ENCODE measurements around the gene PPM1L. TPM values are rescaled to one million over a fixed set of nuclear protein-coding genes. Genes with fewer than 3 reads are reported as not detected.
"Not testable (repeated sequence)": the region's sequence is repeated elsewhere in the genome, so short reads cannot be mapped to it uniquely, and the experiment has no call there.

PPM1L gene
- total RNA-seq, 1 donor from 2014 or later = 14.1 TPM

DNA sequence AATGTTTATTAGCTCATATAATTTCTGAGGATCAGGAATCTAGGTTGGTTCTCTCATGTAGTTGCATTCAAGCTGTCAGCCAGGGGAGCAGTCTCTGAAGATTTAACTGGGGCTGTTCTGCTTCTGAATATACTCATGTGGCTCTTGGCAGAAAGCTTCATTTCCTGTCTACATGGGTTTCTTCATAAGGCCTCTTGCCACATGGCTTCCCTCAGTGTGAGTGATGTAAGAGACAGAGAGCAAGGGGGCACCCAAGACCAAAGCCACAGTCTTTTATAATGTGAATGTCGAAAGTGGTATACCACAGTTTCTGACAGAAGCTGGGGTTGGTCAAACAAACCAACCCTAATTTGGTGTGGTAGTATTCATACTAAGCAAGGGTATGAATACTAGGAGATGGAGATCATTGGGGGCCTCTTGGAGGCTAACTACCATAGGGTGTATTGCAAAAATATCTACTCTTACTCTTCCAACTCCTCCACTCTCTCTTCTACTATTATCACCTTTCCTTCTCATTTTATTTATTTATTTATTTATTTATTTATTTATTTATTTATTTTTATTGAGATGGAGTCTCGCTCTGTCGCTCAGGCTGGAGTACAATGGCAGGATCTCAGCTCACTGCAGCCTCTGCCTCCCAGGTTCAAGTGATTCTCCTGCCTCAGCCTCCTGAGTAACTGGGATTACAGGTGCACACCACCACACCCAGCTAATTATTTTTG lies 225.3 kb downstream of the PPM1L start:
- Histone ChIP-seq H3K27ac (ENCODE audit: low read depth, low read length) (peak overlapping the region; percentile 33), H3K27me3 (ENCODE audit: control insufficient read depth in 3 of 3, insufficient read depth in 3 of 3, low read length in 3 of 3) (no peaks in the 10 kb centered on the region), H3K4me1 (ENCODE audit: control insufficient read depth in 3 of 3, insufficient read depth in 3 of 3, low read length in 3 of 3) (no peaks in the 10 kb centered on the region), H3K36me3 (ENCODE audit: control insufficient read depth in 3 of 3, insufficient read depth in 3 of 3, low read length in 3 of 3) (no peaks in the 10 kb centered on the region), H3K9me3 (ENCODE audit: control insufficient read depth in 3 of 3, low read length in 3 of 3) (no peaks in the 10 kb centered on the region), H3K4me3 (ENCODE audit: low read length in 3 of 3) (no peak overlapping the region), H3K9ac (ENCODE audit: low read depth in 1 of 3, low read length in 3 of 3) (no peak overlapping the region)

- Histone ChIP-seq H3K27ac (ENCODE audit: low read depth, low read length) (no peak overlapping the region), H3K27me3 (ENCODE audit: control insufficient read depth in 3 of 3, insufficient read depth in 3 of 3, low read length in 3 of 3) (no peaks in the 10 kb centered on the region), H3K9ac (ENCODE audit: low read depth in 1 of 3, low read length in 3 of 3) (no peak overlapping the region), H3K36me3 (ENCODE audit: control insufficient read depth in 3 of 3, insufficient read depth in 3 of 3, low read length in 3 of 3) (no peaks in the 10 kb centered on the region), H3K4me1 (ENCODE audit: control insufficient read depth in 3 of 3, insufficient read depth in 3 of 3, low read length in 3 of 3) (no peaks in the 10 kb centered on the region), H3K9me3 (ENCODE audit: control insufficient read depth in 3 of 3, low read length in 3 of 3) (no peaks in the 10 kb centered on the region), H3K4me3 (ENCODE audit: low read length in 3 of 3) (no peak overlapping the region)
Observed at GRCh38 chr3:160982491-160982890, 226.5 kb downstream of the PPM1L start.

DNA sequence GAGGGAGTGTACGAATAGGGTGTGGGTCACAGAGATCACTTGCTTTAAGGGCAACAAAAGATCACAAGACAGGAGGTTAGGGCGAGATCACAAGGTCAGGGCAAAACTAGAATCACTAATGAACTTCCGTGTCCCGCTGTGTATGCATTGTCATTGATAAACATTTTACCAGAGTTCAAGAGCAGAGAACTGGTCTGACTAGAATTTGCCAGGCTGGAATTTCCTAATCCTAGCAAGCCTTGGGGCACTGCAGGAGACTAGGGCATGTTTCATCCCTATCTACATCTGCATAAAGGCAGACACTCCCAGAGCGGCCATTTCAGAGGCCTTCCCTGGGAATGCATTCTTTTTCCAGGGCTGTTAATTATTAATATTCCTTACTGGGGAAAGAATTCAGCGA lies 227.9 kb downstream of the PPM1L start:
- not testable (repeated sequence) for H3K27ac ChIP-seq (ENCODE audit: low read depth, low read length); H3K9me3 ChIP-seq (ENCODE audit: control insufficient read depth in 3 of 3, low read length in 3 of 3); H3K27me3 ChIP-seq (ENCODE audit: control insufficient read depth in 3 of 3, insufficient read depth in 3 of 3, low read length in 3 of 3); H3K4me3 ChIP-seq (ENCODE audit: low read length in 3 of 3); H3K9ac ChIP-seq (ENCODE audit: low read depth in 1 of 3, low read length in 3 of 3); H3K36me3 ChIP-seq (ENCODE audit: control insufficient read depth in 3 of 3, insufficient read depth in 3 of 3, low read length in 3 of 3); H3K4me1 ChIP-seq (ENCODE audit: control insufficient read depth in 3 of 3, insufficient read depth in 3 of 3, low read length in 3 of 3)

DNA sequence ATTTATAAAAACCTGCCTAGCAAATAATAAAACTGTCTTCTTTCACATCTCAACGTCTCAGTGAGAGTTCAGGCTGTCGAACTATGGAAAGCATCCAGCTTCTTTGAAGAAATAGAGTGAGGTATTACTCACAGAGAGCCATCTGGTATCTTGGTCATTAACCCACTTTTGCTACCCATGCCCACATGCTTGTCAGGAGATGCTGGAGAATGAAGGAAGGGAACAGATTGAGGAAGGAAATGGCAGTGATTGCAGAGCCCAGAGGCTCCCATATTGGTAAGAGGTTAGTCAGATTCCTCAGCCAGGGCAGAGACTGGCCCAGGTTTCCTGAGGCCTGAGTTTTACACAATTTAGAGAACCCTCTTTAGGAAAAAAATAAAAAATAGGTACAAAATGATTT lies 230.0 kb downstream of the PPM1L start:
- no peaks in the 10 kb centered on the region for H3K4me1 ChIP-seq (ENCODE audit: control insufficient read depth in 3 of 3, insufficient read depth in 3 of 3, low read length in 3 of 3)
- no peak overlapping the region for H3K9ac ChIP-seq (ENCODE audit: low read depth in 1 of 3, low read length in 3 of 3)
- no peak overlapping the region for H3K4me3 ChIP-seq (ENCODE audit: low read length in 3 of 3)
- H3K27me3 ChIP-seq (ENCODE audit: control insufficient read depth in 3 of 3, insufficient read depth in 3 of 3, low read length in 3 of 3) = no peaks in the 10 kb centered on the region
- H3K36me3 ChIP-seq (ENCODE audit: control insufficient read depth in 3 of 3, insufficient read depth in 3 of 3, low read length in 3 of 3) = no peaks in the 10 kb centered on the region
- no peaks in the 10 kb centered on the region for H3K9me3 ChIP-seq (ENCODE audit: control insufficient read depth in 3 of 3, low read length in 3 of 3)
- no peak overlapping the region for H3K27ac ChIP-seq (ENCODE audit: low read depth, low read length)

DNA sequence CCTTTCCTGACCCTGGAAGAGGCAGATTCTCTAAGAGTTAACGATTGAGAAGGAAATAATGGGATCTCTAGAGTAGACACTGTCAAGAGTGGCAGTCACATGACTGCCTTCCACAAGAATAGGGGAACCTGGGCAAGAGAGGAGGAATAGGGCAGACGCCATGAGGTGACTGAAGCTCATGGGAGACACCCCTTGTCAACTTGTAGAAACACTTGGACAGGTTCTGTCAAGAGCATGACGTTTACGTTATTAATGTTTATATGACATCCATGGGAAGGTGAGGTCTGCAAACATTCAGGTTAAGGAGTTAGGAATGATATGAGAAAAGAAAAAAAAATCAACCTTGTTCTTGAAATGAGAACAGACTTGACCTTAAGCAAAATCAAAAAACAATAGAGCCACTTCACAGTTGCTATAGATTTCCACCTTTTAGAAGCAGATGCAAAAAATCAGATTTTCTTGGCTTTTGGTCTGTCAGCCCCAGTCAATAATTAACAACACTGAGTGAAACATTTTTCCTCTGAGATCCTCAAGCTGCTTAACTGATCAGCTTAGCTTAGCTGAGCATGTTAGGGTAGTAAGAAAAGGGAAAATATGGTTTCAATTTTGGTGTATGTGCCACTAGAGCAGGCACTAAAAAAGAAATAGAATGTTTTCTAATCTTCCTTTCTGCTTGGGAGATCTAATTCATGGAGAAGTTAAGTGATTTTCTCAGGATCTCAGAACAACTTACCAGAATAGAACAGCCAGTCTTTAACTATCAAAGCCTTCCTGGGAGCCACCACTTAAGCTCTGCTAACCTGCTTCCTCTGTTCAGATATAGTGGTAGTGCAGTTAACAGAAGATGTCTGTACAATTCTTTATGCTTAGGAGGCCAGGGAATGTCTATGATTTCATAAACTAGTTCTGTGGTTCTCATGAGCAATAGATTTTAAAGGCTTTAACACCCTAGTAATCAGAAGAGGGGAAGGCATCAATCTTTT lies 232.2 kb downstream of the PPM1L start:
- Histone ChIP-seq H3K4me3 (ENCODE audit: low read length in 3 of 3) (no peak overlapping the region), H3K9ac (ENCODE audit: low read depth in 1 of 3, low read length in 3 of 3) (no peak overlapping the region), H3K36me3 (ENCODE audit: control insufficient read depth in 3 of 3, insufficient read depth in 3 of 3, low read length in 3 of 3) (no peaks in the 10 kb centered on the region), H3K27ac (ENCODE audit: low read depth, low read length) (no peak overlapping the region), H3K4me1 (ENCODE audit: control insufficient read depth in 3 of 3, insufficient read depth in 3 of 3, low read length in 3 of 3) (peaks cover 0 to 3% (median 0%) of the 10 kb centered on the region in 3 donors), H3K27me3 (ENCODE audit: control insufficient read depth in 3 of 3, insufficient read depth in 3 of 3, low read length in 3 of 3) (no peaks in the 10 kb centered on the region), H3K9me3 (ENCODE audit: control insufficient read depth in 3 of 3, low read length in 3 of 3) (no peaks in the 10 kb centered on the region)

DNA sequence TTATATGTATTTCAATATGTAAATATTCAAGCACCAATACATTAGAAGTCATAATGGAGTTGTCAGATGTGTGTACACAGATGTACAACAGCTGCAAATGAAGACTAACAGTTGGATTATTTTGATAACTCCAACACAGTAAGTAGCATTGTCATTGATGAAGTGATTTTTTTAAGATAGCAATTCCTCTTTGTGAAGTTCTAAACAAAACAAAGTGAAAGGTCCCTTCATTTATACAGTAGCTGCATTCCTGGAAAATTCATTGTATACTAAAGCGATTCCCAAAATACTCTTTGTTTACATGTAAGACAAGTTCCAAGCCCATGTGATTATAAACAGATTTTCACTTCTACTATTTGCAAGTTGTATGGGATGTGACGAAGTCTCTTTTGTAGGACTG lies 234.4 kb downstream of the PPM1L start:
- H3K9me3 ChIP-seq (ENCODE audit: control insufficient read depth in 3 of 3, low read length in 3 of 3) = no peaks in the 10 kb centered on the region
- H3K27ac ChIP-seq (ENCODE audit: low read depth, low read length) = no peak overlapping the region

GRCh38 chr3:160992712-160993111 lies 236.7 kb downstream of the PPM1L start:
- Histone ChIP-seq H3K4me3 (ENCODE audit: low read length in 3 of 3) (no peak overlapping the region), H3K27ac (ENCODE audit: low read depth, low read length) (no peak overlapping the region), H3K36me3 (ENCODE audit: control insufficient read depth in 3 of 3, insufficient read depth in 3 of 3, low read length in 3 of 3) (no peaks in the 10 kb centered on the region), H3K4me1 (ENCODE audit: control insufficient read depth in 3 of 3, insufficient read depth in 3 of 3, low read length in 3 of 3) (peaks cover 0 to 3% (median 0%) of the 10 kb centered on the region in 3 donors), H3K9ac (ENCODE audit: low read depth in 1 of 3, low read length in 3 of 3) (no peak overlapping the region), H3K9me3 (ENCODE audit: control insufficient read depth in 3 of 3, low read length in 3 of 3) (no peaks in the 10 kb centered on the region), H3K27me3 (ENCODE audit: control insufficient read depth in 3 of 3, insufficient read depth in 3 of 3, low read length in 3 of 3) (no peaks in the 10 kb centered on the region)

More for the DNA sequence above, 234.4 kb downstream of the PPM1L start:
- H3K4me3 ChIP-seq (ENCODE audit: low read length in 3 of 3) = no peak overlapping the region
- no peaks in the 10 kb centered on the region for H3K36me3 ChIP-seq (ENCODE audit: control insufficient read depth in 3 of 3, insufficient read depth in 3 of 3, low read length in 3 of 3)
- H3K9ac ChIP-seq (ENCODE audit: low read depth in 1 of 3, low read length in 3 of 3) = no peak overlapping the region
- H3K27me3 ChIP-seq (ENCODE audit: control insufficient read depth in 3 of 3, insufficient read depth in 3 of 3, low read length in 3 of 3) = no peaks in the 10 kb centered on the region
- H3K4me1 ChIP-seq (ENCODE audit: control insufficient read depth in 3 of 3, insufficient read depth in 3 of 3, low read length in 3 of 3) = peaks cover 0 to 3% (median 0%) of the 10 kb centered on the region in 3 donors

DNA sequence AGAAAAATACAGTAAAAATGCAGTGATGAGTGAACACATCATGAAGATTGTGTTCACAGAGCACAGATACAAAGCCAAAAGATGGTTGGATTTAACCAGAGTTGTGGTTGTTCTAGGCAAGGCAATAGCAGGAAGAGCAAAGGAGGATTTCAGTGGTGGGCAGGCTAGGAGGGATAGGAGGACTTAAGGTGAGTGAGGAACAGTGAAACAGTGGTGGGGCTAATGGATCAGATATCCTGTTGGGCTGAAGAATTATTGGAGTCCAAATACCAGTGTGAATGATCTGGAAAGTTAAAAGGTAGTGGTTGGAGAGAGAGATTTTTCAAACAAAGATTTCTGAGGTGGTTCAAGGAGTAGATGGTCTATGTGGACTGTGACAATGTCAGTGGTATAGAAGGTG lies 240.8 kb downstream of the PPM1L start:
- H3K9me3 ChIP-seq (ENCODE audit: control insufficient read depth in 3 of 3, low read length in 3 of 3) = no peaks in the 10 kb centered on the region
- no peak overlapping the region for H3K27ac ChIP-seq (ENCODE audit: low read depth, low read length)
- no peaks in the 10 kb centered on the region for H3K27me3 ChIP-seq (ENCODE audit: control insufficient read depth in 3 of 3, insufficient read depth in 3 of 3, low read length in 3 of 3)
- H3K9ac ChIP-seq (ENCODE audit: low read depth in 1 of 3, low read length in 3 of 3) = no peak overlapping the region
- H3K4me1 ChIP-seq (ENCODE audit: control insufficient read depth in 3 of 3, insufficient read depth in 3 of 3, low read length in 3 of 3) = peaks cover 0 to 3% (median 0%) of the 10 kb centered on the region in 3 donors
- H3K4me3 ChIP-seq (ENCODE audit: low read length in 3 of 3) = no peak overlapping the region
- no peaks in the 10 kb centered on the region for H3K36me3 ChIP-seq (ENCODE audit: control insufficient read depth in 3 of 3, insufficient read depth in 3 of 3, low read length in 3 of 3)

GRCh38 chr3:160998581-160998980 lies 242.6 kb downstream of the PPM1L start:
- no peak overlapping the region for H3K4me3 ChIP-seq (ENCODE audit: low read length in 3 of 3)
- H3K36me3 ChIP-seq (ENCODE audit: control insufficient read depth in 3 of 3, insufficient read depth in 3 of 3, low read length in 3 of 3) = no peaks in the 10 kb centered on the region
- H3K27ac ChIP-seq (ENCODE audit: low read depth, low read length) = no peak overlapping the region
- H3K9me3 ChIP-seq (ENCODE audit: control insufficient read depth in 3 of 3, low read length in 3 of 3) = no peaks in the 10 kb centered on the region
- H3K4me1 ChIP-seq (ENCODE audit: control insufficient read depth in 3 of 3, insufficient read depth in 3 of 3, low read length in 3 of 3) = no peaks in the 10 kb centered on the region
- no peaks in the 10 kb centered on the region for H3K27me3 ChIP-seq (ENCODE audit: control insufficient read depth in 3 of 3, insufficient read depth in 3 of 3, low read length in 3 of 3)
- H3K9ac ChIP-seq (ENCODE audit: low read depth in 1 of 3, low read length in 3 of 3) = no peak overlapping the region

GRCh38 chr3:160999274-160999673 lies 243.2 kb downstream of the PPM1L start:
- no peaks in the 10 kb centered on the region for H3K9me3 ChIP-seq (ENCODE audit: control insufficient read depth in 3 of 3, low read length in 3 of 3)
- H3K4me1 ChIP-seq (ENCODE audit: control insufficient read depth in 3 of 3, insufficient read depth in 3 of 3, low read length in 3 of 3) = no peaks in the 10 kb centered on the region
- H3K27me3 ChIP-seq (ENCODE audit: control insufficient read depth in 3 of 3, insufficient read depth in 3 of 3, low read length in 3 of 3) = no peaks in the 10 kb centered on the region
- no peaks in the 10 kb centered on the region for H3K36me3 ChIP-seq (ENCODE audit: control insufficient read depth in 3 of 3, insufficient read depth in 3 of 3, low read length in 3 of 3)
- no peak overlapping the region for H3K4me3 ChIP-seq (ENCODE audit: low read length in 3 of 3)
- H3K27ac ChIP-seq (ENCODE audit: low read depth, low read length) = no peak overlapping the region
- no peak overlapping the region for H3K9ac ChIP-seq (ENCODE audit: low read depth in 1 of 3, low read length in 3 of 3)
